ENCODE measurements around the gene IGF2R.

IGF2R gene

DNA sequence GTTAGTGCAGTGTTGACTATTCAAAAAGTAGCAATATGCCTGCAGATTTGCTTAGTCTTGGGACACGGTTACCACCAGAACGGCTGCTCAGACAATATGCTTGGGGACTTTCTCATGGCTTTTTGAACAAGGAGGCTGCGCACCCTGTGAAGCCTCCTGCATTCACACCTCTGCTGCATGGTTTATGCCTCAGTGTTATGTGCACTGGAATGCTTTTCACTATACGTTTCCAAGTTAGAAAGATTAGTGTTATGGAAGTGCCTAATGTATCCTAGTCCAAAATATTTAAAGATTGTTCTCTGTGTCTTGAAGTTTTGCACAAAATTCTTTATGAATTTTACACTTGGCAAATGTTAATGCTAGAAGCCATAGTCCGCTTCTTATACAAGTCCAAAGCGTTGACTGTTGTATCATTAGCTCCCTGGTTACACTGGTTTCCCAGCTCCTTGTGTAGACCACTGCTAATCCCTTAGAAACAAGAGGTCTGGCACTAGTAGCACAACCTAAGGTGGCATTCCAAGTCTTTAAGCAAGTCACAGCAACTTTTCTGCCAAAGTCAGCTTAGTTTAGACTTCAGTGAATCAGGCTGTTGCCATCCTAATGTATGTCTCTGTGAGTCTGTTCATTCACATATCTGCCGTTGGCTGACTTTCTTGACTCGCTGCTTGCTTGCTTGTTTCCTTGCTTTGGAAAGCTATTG is 126.4 kb downstream of the IGF2R start:
- Histone ChIP-seq H3K9me3 (ENCODE audit: control insufficient read depth, insufficient read depth, low read length) (no peaks in the 10 kb centered on the region), H3F3A (ENCODE audit: control insufficient read depth, insufficient read depth) (no peaks in the 10 kb centered on the region), H3K4me3 (ENCODE audit: low read length) (no peak overlapping the region), H4K20me1 (ENCODE audit: control insufficient read depth, insufficient read depth, low read depth, low read length) (no peaks in the 10 kb centered on the region), H3K79me2 (ENCODE audit: control insufficient read depth, low read length) (no peaks in the 10 kb centered on the region), H3K4me1 (ENCODE audit: control insufficient read depth, low read length) (no peaks in the 10 kb centered on the region), H3K9me2 (replicated peaks; ENCODE audit: control insufficient read depth, low read length) (no peaks in the 10 kb centered on the region), H3K27me3 (ENCODE audit: control insufficient read depth, low read length) (no peaks in the 10 kb centered on the region), H3K4me2 (ENCODE audit: low read length) (no peak overlapping the region), H3K36me3 (ENCODE audit: control insufficient read depth, low read length) (peaks cover 39% of the 10 kb centered on the region), H3K27ac (ENCODE audit: low read depth, low read length) (no peak overlapping the region)
- no peak for TF ChIP-seq EZH2phosphoT487 (IDR thresholded peaks at IDR 0.05; ENCODE audit: borderline replicate concordance, low read length)

- TF ChIP-seq, protein P1, sequence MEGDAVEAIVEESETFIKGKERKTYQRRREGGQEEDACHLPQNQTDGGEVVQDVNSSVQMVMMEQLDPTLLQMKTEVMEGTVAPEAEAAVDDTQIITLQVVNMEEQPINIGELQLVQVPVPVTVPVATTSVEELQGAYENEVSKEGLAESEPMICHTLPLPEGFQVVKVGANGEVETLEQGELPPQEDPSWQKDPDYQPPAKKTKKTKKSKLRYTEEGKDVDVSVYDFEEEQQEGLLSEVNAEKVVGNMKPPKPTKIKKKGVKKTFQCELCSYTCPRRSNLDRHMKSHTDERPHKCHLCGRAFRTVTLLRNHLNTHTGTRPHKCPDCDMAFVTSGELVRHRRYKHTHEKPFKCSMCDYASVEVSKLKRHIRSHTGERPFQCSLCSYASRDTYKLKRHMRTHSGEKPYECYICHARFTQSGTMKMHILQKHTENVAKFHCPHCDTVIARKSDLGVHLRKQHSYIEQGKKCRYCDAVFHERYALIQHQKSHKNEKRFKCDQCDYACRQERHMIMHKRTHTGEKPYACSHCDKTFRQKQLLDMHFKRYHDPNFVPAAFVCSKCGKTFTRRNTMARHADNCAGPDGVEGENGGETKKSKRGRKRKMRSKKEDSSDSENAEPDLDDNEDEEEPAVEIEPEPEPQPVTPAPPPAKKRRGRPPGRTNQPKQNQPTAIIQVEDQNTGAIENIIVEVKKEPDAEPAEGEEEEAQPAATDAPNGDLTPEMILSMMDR (IDR thresholded peaks at IDR 0.05; ENCODE audit: low read depth, low read length, poor library complexity, severe bottlenecking): no peak
- TF ChIP-seq EZH2phosphoT487 (IDR thresholded peaks at IDR 0.05; ENCODE audit: borderline replicate concordance, low read length): no peak
These were observed 132.7 kb downstream of the IGF2R start for GRCh38 chr6:160101277-160102205.

DNA sequence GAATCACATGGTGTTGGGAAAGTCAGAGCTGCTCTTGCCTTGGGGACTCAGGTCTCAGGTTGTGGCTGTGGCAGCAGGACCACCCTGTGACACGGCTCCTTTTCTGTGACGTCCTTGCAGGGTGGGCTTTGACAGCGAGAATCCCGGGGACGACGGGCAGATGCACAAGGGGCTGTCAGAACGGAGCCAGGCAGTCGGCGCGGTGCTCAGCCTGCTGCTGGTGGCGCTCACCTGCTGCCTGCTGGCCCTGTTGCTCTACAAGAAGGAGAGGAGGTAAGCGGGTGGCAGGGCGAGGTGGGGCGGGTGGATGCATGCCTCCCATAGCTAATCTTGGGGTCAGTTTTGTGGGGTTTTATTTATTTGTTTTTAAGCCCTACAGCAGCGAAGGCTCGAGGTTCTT is 133.5 kb downstream of the IGF2R start:
- no peak for TF ChIP-seq EZH2phosphoT487 (IDR thresholded peaks at IDR 0.05; ENCODE audit: borderline replicate concordance, low read length)
- TF ChIP-seq, protein P1 (IDR thresholded peaks at IDR 0.05; ENCODE audit: low read depth, low read length, poor library complexity, severe bottlenecking): no peak
- Histone ChIP-seq H3K4me1 (ENCODE audit: control insufficient read depth, low read length) (no peaks in the 10 kb centered on the region), H3K36me3 (ENCODE audit: control insufficient read depth, low read length) (peaks cover 22% of the 10 kb centered on the region), H3K27me3 (ENCODE audit: control insufficient read depth, low read length) (no peaks in the 10 kb centered on the region), H3K27ac (ENCODE audit: low read depth, low read length) (no peak overlapping the region), H3F3A (ENCODE audit: control insufficient read depth, insufficient read depth) (no peaks in the 10 kb centered on the region), H3K4me2 (ENCODE audit: low read length) (no peak overlapping the region), H4K20me1 (ENCODE audit: control insufficient read depth, insufficient read depth, low read depth, low read length) (no peaks in the 10 kb centered on the region), H3K9me3 (ENCODE audit: control insufficient read depth, insufficient read depth, low read length) (no peaks in the 10 kb centered on the region), H3K9me2 (replicated peaks; ENCODE audit: control insufficient read depth, low read length) (no peaks in the 10 kb centered on the region), H3K79me2 (ENCODE audit: control insufficient read depth, low read length) (no peaks in the 10 kb centered on the region), H3K4me3 (ENCODE audit: low read length) (no peak overlapping the region)

More at GRCh38 chr6:160101277-160102205, 132.7 kb downstream of the IGF2R start:
- Histone ChIP-seq H3K27ac (ENCODE audit: low read depth, low read length) (no peak overlapping the region), H3K79me2 (ENCODE audit: control insufficient read depth, low read length) (no peaks in the 10 kb centered on the region), H3K9me3 (ENCODE audit: control insufficient read depth, insufficient read depth, low read length) (no peaks in the 10 kb centered on the region), H3K9me2 (replicated peaks; ENCODE audit: control insufficient read depth, low read length) (no peaks in the 10 kb centered on the region), H4K20me1 (ENCODE audit: control insufficient read depth, insufficient read depth, low read depth, low read length) (no peaks in the 10 kb centered on the region), H3K4me1 (ENCODE audit: control insufficient read depth, low read length) (no peaks in the 10 kb centered on the region), H3K4me3 (ENCODE audit: low read length) (no peak overlapping the region), H3K27me3 (ENCODE audit: control insufficient read depth, low read length) (no peaks in the 10 kb centered on the region), H3K36me3 (ENCODE audit: control insufficient read depth, low read length) (peaks cover 24% of the 10 kb centered on the region), H3K4me2 (ENCODE audit: low read length) (no peak overlapping the region), H3F3A (ENCODE audit: control insufficient read depth, insufficient read depth) (no peaks in the 10 kb centered on the region)
